GM21367 (cell line): Measurements from ENCODE around the gene AGMO.
"Not testable (repeated sequence)": the region's sequence is repeated elsewhere in the genome, so short reads cannot be mapped to it uniquely, and the experiment has no call there.

Source experiments
- ATAC-seq: cut with Tn5 transposase; IDR thresholded peaks from one replicate; pipeline ENCODE4 v1.9.1; 2021; ENCODE audit not compliant: unreplicated experiment

AGMO gene

DNA sequence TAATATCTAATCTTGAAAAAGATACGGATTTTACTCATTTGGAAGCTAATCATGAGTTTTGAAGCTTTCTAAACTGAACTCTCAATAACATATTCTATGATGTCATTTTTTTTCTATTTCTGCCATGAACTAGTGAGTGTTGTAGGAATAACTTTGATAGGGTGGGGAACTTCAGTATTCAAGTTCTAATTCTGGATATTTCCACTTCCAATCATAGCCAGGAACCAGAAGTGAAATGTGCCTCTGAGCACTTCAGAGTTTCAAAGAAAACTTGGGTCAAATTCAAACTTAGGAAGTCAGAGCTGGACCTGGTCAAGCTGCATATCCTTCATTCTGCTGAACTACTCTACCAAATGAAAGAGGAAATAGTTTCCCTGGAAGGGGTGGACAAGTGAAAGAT, 847 bp downstream of the AGMO start:
- no peak for ATAC-seq

DNA sequence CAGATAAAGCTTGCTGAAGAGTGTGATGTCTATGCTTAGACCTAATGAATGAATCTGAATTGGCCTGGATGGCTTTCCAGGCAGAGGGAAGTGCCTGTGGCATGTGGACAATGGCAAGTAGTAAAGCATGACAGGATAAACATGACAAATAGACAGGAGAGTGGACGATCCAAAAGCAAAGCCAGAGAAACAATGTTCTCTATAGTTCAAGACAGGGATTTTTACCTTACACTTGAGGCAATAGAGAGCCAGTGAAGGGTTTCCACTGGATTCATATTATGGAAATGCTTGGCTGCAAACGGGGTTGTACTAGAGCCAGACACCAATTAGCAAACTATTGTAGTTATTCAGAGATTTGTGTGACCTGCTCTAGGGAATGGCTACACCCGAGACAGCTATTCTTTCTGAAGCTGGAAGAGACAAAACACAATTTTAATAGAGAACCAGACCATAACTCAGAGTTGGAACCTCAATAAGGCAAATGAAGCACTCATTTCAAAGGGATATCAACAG, 2.3 kb downstream of the AGMO start:
- ATAC-seq: no peak

DNA sequence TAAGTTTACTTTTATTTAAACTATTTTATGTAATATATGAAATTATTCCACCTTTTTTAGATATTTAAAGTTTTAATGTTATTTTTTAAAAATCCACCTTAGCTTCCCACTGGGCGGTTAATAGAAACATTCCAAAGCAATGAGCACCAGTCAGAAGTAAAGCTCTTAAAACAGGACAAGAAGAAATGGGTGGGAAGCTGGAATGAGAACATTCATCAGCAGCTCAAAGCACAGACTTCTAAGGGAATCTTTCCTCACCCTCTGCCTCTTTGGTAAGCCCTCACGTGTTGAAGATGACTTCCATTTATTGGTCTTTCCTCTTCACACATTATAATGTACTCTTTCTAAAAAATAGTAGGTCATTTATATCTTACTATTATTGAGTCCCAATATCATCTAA, 3.1 kb downstream of the AGMO start:
- ATAC-seq: no peak

DNA sequence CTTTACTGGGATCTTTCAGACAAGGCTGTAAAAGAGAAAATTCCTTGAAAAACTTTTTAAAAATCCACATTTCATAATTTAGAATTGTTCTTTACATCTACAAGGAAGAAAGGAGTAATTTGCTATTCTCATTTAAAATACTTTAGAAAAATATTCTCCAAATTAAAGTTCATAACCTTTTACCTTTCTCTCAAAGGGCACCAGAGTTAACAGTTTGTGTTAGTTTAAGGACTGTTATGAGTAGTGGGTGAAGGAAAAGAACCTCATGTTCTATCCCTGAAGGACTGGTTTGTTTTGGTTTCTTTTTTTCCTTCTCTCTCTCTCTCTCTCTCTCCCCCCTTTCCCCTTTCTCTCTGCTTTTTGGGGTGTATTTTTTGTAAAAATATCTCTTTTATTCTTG, 4.1 kb downstream of the AGMO start:
- no peak for ATAC-seq

DNA sequence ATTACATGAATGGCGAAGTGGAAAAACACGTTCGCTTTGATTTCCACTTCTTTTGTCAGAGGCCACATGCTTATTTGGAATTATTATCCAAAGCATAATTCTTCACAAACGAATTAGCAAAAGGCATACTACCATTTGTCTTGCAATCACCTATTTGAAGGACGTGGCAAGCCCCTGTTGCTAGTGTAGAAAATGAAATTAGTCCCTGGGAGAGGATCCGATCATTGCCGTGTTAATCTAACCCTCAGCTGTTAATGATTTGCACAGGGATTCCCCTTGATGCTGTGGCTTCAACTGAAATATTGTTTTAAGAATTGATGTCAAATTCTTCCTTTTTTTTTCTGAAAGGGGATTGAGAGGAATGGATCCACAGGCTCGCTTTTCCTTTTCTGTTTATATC, 4.6 kb downstream of the AGMO start:
- no peak for ATAC-seq

DNA sequence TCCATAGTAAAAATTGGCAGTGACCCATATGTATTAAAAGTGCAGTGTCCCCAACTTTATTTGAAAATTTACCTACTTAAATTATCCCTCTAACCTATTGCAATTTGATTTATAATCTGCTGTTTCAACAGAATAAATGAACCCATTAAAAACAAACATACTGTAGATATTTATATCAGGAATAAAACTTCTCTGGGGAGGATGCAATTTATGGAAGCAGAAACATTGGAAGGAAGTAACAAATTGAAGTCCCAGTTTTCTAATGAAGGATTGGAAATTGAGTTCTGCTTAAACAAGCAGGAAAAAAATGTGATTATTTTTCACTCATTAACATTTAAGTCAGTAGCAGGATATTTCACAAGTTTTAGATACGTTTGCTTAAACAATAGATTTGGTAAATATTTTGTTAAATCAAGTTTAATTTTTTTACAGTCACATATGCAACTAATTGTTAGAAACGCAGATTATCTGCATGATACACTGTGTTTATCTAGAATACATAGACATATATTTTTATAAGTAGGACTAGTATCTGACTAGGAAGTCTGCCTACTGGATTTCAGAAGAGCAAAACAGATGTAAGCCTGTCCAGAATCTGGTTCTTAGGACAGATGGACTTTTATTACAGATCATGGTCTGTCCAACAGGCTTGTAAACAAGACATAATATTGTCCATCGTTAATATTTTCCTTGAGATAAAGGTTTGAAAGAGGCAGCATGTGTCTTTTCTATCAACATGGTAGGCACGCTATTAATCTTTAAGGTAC, 5.3 kb downstream of the AGMO start:
- ATAC-seq: no peak

DNA sequence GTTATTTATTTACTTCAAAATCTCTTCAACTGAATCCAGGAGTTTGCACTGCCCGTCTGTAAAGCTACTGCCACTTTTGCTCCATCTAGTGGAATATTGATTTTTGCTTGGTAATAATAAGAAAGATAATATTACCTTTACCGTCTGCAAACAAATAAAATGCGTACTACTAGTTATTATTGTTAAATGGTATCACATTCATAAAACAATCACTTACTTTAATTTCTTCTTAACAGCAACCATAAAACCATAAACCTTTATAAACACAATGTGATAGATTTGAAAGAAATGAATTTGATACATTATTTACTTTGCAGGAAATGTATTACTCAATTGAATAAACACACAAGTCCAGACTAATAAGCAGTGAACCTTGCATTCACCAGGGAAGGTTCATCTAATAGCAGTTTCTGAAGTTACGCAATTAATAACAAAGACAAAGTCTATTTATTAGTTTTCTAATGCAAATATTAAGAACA, 6.4 kb downstream of the AGMO start:
- no peak for ATAC-seq

DNA sequence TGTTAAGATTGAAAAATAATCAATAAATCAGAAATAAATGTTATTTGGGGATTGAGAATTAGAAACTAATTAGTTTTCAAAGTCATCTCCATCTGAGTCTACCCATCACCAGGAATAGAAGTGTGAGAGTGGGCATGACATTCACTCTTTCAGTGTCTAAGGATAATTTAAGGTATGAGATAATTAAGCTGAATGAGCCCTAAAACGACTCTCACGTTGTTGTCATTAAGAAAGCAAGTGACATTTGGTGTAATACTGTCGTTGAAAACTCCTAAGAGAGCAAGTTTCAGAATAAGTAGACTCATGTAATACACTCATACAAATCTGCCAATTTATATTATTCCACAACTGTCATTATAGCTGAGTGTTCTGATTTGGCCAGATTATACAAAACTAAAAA, 7.1 kb downstream of the AGMO start:
- no peak for ATAC-seq

DNA sequence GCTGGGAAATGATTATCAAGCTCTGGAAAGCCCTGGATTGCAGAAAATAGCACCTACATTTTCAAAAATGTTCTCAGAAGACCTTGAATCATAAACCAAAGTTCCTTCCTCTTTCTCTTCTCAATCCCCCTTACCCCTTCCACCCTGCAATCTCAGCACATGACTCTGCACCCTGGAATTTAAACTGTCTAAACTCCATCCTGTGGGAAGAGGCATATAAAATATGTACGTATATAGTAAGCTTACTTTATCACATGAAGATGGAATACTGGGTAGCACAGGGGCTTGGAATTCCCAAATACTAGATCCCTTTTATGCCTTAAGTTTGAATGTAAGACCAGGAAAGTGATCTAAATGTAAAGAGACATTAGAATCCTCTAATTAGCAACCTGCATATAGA, 7.7 kb downstream of the AGMO start:
- no peak for ATAC-seq

DNA sequence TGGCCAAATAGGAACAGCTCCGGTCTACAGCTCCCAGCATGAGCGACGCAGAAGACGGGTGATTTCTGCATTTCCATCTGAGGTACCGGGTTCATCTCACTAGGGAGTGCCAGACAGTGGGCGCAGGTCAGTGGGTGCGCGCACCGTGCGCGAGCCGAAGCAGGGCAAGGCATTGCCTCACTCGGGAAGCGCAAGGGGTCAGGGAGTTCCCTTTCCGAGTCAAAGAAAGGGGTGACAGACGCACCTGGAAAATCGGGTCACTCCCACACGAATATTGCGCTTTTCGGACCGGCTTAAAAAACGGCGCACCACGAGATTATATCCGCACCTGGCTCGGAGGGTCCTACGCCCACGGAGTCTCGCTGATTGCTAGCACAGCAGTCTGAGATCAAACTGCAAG, 14.5 kb downstream of the AGMO start:
- ATAC-seq: not testable (repeated sequence)

DNA sequence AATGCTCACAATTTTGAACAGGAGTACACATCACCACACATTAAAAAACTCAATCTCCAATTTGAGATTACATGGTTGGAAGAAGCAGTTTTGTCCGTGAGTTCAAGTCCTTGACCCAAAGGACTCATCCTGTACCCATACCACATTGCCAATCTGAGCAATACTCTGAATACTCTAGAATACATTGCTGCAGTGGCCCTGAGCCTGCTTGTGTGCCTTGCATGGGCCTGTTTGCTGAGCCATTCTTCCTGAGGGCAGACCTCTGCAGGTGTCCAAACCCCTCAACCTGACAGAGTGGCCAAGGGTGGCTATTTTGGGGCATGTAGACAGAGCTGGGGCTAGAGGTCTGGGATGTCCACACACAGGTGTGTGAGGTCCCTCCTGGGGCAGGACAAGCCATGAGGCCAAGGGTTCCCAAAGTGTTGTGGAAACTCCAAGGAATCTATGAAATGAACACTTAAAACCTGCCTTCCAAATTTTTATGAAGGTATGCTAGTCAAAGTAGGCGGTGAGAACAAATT, 15.5 kb downstream of the AGMO start:
- ATAC-seq: no peak

DNA sequence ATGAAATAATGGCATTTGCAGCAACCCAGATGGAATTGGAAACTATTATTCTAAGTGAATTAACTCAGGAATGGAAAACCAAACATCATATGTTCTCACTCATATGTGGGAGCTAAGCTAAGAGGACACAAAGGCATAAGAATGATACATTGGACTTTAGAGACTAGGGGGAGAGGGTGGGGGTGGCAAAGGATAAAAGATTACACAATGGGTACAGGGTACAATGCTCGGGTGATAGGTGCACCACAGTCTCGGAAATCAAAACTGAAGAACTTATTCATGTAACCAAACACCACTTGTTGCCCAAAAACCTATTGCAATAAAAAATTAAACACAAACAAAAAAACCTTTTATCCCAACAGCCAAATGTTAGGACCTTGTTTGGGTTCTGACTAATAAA, 17.8 kb downstream of the AGMO start:
- ATAC-seq: no peak

DNA sequence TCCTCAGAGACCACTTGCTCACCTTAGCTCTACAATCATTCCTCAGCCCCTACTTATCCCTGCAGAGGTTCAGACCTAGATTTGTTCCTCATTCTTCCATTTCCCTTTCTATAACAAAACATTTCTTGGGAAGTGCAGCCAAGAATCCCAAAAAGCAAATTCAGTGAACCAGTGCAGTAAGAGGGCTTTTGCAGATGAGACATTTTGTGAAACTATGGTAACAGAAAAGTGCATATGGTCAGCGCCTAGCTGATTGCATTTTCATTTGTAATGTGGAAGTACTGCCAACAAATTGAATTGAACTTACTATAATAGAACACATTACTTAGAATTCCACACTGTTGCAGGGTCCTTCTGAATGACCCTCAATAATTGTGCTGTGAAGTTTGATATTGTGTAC, 18.6 kb downstream of the AGMO start:
- ATAC-seq: no peak

DNA sequence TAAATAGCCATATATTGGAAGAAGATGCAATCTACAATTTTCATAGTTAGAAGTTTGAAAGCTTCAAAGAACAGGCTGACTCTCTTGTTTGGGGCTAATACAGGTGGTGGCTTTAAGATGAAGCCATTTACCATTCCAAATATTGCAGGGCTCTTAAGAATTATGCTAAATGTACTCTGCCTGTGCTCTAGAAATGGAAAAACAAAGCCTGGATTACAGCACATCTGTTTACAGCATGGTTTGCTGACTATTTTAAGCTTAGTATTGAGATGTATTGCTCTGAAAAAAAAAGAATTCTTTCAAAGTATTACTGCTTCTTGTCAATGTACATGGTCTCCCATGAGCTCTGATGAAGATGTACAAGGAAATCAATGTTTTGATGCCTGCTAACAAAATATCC, 34.2 kb downstream of the AGMO start:
- ATAC-seq: no peak

DNA sequence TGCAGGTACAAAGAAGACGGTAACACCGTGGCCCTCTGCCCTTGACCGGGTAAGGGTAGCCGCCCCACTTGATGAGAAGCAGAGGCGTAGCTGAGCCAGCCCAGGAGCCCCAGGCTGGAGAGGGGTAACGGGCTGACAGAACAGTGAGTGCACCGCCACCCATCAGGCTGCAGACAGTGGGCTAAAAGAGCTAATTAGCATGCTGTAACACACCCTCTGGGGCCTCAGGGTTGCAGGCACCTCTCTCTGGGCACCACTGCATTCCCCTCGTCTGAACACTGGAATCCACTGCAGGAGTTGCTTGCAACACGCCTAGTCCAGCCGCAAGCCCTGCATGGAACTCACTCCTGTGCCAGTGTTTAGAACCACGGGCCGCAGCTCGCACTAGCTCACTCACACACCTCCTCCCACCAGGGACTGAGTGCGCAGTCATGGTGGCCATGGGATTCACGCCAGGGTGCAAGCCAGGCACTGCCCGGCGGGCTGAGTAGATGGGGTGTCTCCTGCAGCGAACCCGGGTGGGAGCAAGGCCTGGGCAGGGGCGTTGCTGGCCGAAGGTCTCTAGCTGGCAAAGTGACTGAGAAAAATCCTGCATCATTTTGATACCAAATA, 36.1 kb downstream of the AGMO start:
- ATAC-seq: no peak

DNA sequence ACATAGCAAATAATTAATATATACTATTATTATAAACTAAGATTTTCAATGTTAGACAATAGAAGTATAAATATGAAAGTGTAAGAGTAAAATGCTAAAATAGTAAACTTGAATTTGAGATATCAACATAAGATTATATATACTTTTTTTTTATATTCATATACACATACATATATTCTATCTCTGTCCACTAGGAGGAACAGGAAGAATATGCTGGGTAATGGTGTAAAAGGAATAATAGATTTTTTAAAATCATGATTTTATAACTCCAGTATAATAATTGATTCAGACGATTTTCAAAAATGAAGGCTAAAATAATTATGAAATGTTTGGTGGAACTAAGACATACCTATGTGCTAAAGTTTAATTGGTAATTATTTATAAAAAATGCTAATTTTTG, 37.7 kb downstream of the AGMO start:
- no peak for ATAC-seq

DNA sequence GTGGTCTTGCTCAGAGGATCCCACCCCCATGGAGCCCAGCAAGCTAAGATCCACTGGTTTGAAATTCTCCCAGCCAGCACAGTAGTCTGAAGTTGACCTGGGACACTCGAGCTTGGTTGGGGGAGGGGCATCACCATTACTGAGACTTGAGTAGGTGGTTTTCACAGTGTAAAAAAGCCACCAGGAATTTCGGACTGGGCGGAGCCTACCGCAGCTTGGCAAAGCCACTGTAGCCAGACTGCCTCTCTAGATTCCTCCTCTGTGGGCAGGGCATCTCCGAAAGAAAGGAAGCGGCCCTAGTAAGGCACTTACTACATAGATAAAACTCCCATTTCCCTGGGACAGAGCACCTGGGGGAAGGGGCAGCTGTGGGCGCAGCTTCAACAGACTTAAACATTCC, 44.0 kb downstream of the AGMO start:
- not testable (repeated sequence) for ATAC-seq

DNA sequence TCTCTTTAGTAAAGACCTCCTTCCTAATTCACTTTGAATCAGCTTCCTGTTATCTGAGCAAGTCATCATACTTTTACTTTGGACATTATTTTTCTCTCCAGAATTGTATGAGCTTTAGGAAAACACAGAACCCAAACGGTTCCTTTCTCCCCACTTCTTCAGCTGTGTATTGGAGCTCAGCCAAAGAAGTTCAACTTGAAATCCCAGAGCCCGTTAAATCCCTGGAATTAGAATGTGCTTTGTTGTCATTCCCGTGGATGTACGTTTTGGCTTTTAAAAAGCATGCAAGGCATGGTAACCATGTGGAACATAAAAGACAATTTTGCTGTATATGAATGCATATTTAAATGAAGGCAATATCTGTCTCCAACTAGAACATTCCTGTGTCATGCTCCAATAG, 46.6 kb downstream of the AGMO start:
- ATAC-seq: no peak

DNA sequence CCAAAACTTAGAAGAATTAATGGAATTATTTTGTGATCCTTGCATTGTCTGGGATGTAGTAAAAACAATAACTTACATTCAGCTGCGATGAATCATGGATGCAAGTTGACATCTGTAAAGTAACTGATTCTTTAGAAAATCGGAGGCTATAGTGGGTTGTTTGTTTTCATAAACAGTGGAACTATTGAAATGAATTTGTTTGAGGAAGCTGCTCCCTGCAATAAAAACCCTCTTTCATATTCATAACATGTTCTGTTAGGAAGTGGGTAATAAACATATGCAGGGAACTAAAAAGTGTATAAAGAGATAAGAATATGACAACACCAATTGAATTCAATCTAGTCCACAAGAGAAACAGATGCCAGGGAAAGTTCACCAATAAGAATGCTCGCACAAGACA, 53.6 kb downstream of the AGMO start:
- no peak for ATAC-seq

DNA sequence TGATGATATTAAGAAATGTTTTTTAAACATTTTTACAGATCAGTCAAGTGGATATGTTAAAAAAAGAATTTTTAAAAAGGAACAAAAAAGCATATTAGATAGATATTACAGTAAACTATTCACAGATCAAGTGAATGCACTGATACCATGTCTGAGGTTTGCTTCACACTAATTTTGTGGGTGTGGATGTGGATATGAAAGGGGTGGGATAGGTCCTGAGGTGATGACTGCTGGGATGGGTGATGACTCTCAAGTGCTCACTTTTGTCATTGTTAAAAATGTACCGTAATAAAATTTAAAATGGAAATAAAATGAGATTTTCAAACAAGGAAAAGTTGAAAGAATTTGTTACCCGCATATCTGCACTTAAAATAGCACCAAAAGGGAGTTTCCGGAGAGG, 54.1 kb downstream of the AGMO start:
- no peak for ATAC-seq

DNA sequence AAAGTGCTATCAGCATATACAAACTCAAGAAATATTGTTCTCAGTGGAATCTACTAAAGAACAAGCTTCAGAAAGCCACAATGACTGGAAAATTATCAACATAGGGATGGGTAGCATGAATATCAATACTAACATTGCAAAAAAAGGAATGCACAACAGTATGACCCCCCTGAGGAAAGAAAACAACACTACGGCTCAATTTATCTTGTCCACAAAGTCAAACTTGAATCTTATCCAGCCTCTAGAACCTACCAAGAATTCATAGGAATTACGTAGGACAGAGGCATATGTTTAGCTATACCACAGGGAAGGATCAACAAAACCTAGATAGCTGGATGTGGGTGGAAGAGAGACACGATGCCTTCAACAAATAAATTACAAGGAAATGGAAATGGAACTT, 54.6 kb downstream of the AGMO start:
- ATAC-seq: no peak

DNA sequence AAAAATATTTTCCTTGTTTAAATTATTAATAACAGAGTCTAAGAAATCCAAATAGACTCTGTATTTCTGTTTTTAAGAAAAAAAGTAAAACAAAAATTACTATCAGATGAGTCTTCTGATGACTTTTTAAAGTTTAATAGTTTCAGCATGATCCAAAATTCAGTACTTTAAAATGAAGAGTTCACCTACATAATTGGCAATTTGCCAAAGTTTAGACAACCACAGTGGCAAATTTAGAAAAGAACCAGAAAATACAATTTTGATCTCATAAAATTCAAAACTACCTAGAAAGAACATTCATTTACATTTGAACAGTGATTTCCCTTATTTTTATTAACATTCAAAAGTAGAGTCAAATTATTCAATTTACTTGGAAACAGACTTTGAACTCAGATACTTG, 56.1 kb downstream of the AGMO start:
- no peak for ATAC-seq
